ES-I3 (cell line): ENCODE results near the gene NHLRC3.
A peak's percentile ranks its signal among the peaks of the same experiment; 100 is the strongest.

Experiments
- H3K36me3 ChIP-seq: 2 replicates; pipeline ENCODE4 v1.6.1; 2013; ENCODE audit warnings: mild to moderate bottlenecking, low read length, control low read depth, moderate library complexity; ENCODE audit not compliant: insufficient read depth
- H3K4me1 ChIP-seq: 2 replicates; pipeline ENCODE4 v1.6.1; 2013; ENCODE audit warnings: mild to moderate bottlenecking, control low read depth, low read length; ENCODE audit not compliant: insufficient read depth
- H3K9ac ChIP-seq: 2 replicates; pipeline ENCODE4 v1.6.1; 2013; ENCODE audit warnings: low read depth, mild to moderate bottlenecking, low read length, moderate library complexity
- H3K9me3 ChIP-seq: 2 replicates; pipeline ENCODE4 v1.6.1; 2013; ENCODE audit warnings: mild to moderate bottlenecking, low read length, moderate library complexity; ENCODE audit not compliant: control insufficient read depth, insufficient read depth

Gene NHLRC3

GRCh38 chr13:39034085-39034484 is 4.2 kb upstream of the NHLRC3 start:
- H3K9ac ChIP-seq = no peak overlapping the region
- H3K9me3 ChIP-seq = no peaks in the 10 kb centered on the region
- H3K36me3 ChIP-seq = no peaks in the 10 kb centered on the region
- H3K4me1 ChIP-seq = peaks cover 3% of the 10 kb centered on the region; the same call in 1 of the 2 replicates

GRCh38 chr13:39035204-39035603 is 3.1 kb upstream of the NHLRC3 start:
- Histone ChIP-seq H3K4me1 (peaks cover 3% of the 10 kb centered on the region; the same call in 1 of the 2 replicates), H3K9ac (peak overlapping the region; percentile 76; the same call in 1 of the 2 replicates), H3K36me3 (no peaks in the 10 kb centered on the region; the same call in 1 of the 2 replicates), H3K9me3 (no peaks in the 10 kb centered on the region)

- H3K9ac ChIP-seq = peak overlapping the region; percentile 76
- no peaks in the 10 kb centered on the region; the same call in 1 of the 2 replicates for H3K36me3 ChIP-seq
- H3K4me1 ChIP-seq = peaks cover 3% of the 10 kb centered on the region; the same call in 1 of the 2 replicates
- no peaks in the 10 kb centered on the region for H3K9me3 ChIP-seq
Measured at GRCh38 chr13:39035799-39036198, 2.5 kb upstream of the NHLRC3 start.

- no peaks in the 10 kb centered on the region; the same call in 1 of the 2 replicates for H3K36me3 ChIP-seq
- peaks cover 3% of the 10 kb centered on the region; the same call in 1 of the 2 replicates for H3K4me1 ChIP-seq
- no peaks in the 10 kb centered on the region for H3K9me3 ChIP-seq
- H3K9ac ChIP-seq = peak overlapping the region; percentile 76
Measured at GRCh38 chr13:39036212-39036611, 2.0 kb upstream of the NHLRC3 start.

GRCh38 chr13:39037410-39037879 is 811 bp upstream of the NHLRC3 start:
- peaks cover 3% of the 10 kb centered on the region; the same call in 1 of the 2 replicates for H3K4me1 ChIP-seq
- H3K36me3 ChIP-seq = no peaks in the 10 kb centered on the region; the same call in 1 of the 2 replicates
- peak overlapping the region; percentile 76 for H3K9ac ChIP-seq
- no peaks in the 10 kb centered on the region for H3K9me3 ChIP-seq

- Histone ChIP-seq H3K9ac (peak overlapping the region; percentile 76), H3K9me3 (no peaks in the 10 kb centered on the region), H3K36me3 (no peaks in the 10 kb centered on the region; the same call in 1 of the 2 replicates), H3K4me1 (peaks cover 3% of the 10 kb centered on the region; the same call in 1 of the 2 replicates)
Measured at GRCh38 chr13:39038569-39039030, 344 bp downstream of the NHLRC3 start.

GRCh38 chr13:39039041-39039440 is 785 bp downstream of the NHLRC3 start:
- Histone ChIP-seq H3K4me1 (peaks cover 3% of the 10 kb centered on the region; the same call in 1 of the 2 replicates), H3K9me3 (no peaks in the 10 kb centered on the region), H3K9ac (peak overlapping the region; percentile 76; the same call in 1 of the 2 replicates), H3K36me3 (no peaks in the 10 kb centered on the region; the same call in 1 of the 2 replicates)

- H3K36me3 ChIP-seq = no peaks in the 10 kb centered on the region; the same call in 1 of the 2 replicates
- H3K4me1 ChIP-seq = peaks cover under 1% of the 10 kb centered on the region; the same call in 1 of the 2 replicates
- no peaks in the 10 kb centered on the region for H3K9me3 ChIP-seq
- no peak overlapping the region for H3K9ac ChIP-seq
Measured at GRCh38 chr13:39040206-39040605, 1.9 kb downstream of the NHLRC3 start.

- Histone ChIP-seq H3K4me1 (peaks cover 3% of the 10 kb centered on the region; the same call in 1 of the 2 replicates), H3K9me3 (no peaks in the 10 kb centered on the region), H3K36me3 (no peaks in the 10 kb centered on the region; the same call in 1 of the 2 replicates), H3K9ac (no peak overlapping the region)
Measured at GRCh38 chr13:39044536-39044935, 6.3 kb downstream of the NHLRC3 start.

- Histone ChIP-seq H3K9me3 (no peaks in the 10 kb centered on the region), H3K36me3 (no peaks in the 10 kb centered on the region; the same call in 1 of the 2 replicates), H3K9ac (no peak overlapping the region), H3K4me1 (peaks cover 3% of the 10 kb centered on the region; the same call in 1 of the 2 replicates)
Measured at GRCh38 chr13:39047560-39047959, 9.3 kb downstream of the NHLRC3 start.

- H3K4me1 ChIP-seq = peaks cover 3% of the 10 kb centered on the region; the same call in 1 of the 2 replicates
- no peak overlapping the region for H3K9ac ChIP-seq
- H3K9me3 ChIP-seq = no peaks in the 10 kb centered on the region
- no peaks in the 10 kb centered on the region for H3K36me3 ChIP-seq
Measured at GRCh38 chr13:39048806-39049205, 10.6 kb downstream of the NHLRC3 start.

GRCh38 chr13:39049274-39049673 is 11.0 kb downstream of the NHLRC3 start:
- no peaks in the 10 kb centered on the region for H3K36me3 ChIP-seq
- peaks cover 3% of the 10 kb centered on the region; the same call in 1 of the 2 replicates for H3K4me1 ChIP-seq
- no peak overlapping the region for H3K9ac ChIP-seq
- no peaks in the 10 kb centered on the region for H3K9me3 ChIP-seq

GRCh38 chr13:39051157-39051556 is 12.9 kb downstream of the NHLRC3 start:
- no peaks in the 10 kb centered on the region for H3K36me3 ChIP-seq
- H3K4me1 ChIP-seq = peaks cover 3% of the 10 kb centered on the region; the same call in 1 of the 2 replicates
- H3K9me3 ChIP-seq = no peaks in the 10 kb centered on the region
- no peak overlapping the region for H3K9ac ChIP-seq

GRCh38 chr13:39052944-39053343 is 14.7 kb downstream of the NHLRC3 start:
- Histone ChIP-seq H3K9me3 (no peaks in the 10 kb centered on the region), H3K4me1 (peaks cover 1% of the 10 kb centered on the region; the same call in 1 of the 2 replicates), H3K36me3 (no peaks in the 10 kb centered on the region), H3K9ac (no peak overlapping the region)

GRCh38 chr13:39054112-39054511 is 15.9 kb downstream of the NHLRC3 start:
- H3K4me1 ChIP-seq = no peaks in the 10 kb centered on the region
- no peaks in the 10 kb centered on the region for H3K36me3 ChIP-seq
- no peak overlapping the region for H3K9ac ChIP-seq
- H3K9me3 ChIP-seq = no peaks in the 10 kb centered on the region
